GM12878 (cell line): Measurements from ENCODE around the gene SLIRP. TPM values are rescaled to one million over a fixed set of nuclear protein-coding genes. Genes with fewer than 3 reads are reported as not detected.

Experiments
- ATAC-seq: fragments of 200-7000 bp; cut with Tn5 transposase; 3 replicates; pipeline ENCODE4 v1.9.1; 2020; ENCODE audit warnings: mild to moderate bottlenecking, moderate library complexity
- BruUV-seq: library from RNA; stranded (reverse); fragments of 400-500 nt; replicated peaks from 2 replicates; lab custom pipeline; 2021; lab: Mats Ljungman, UMichigan
- CTCF ChIA-PET: fragments of 300-600 bp; sonication (Branson Sonifier 250); formaldehyde crosslinking; extraction: SDS; loops from one replicate; lab custom pipeline; 2021; ENCODE audit warnings: inconsistent platforms; lab: Yijun Ruan, JAX
- POLR2A ChIA-PET: fragments of 350-600 bp; formaldehyde crosslinking; extraction: SDS; loops from one replicate; lab custom pipeline; 2021; ENCODE audit warnings: inconsistent platforms; lab: Charles Lee
- RAD21 ChIA-PET: fragments of 300-600 bp; sonication (Branson Sonifier 250); formaldehyde crosslinking; loops from one replicate; lab custom pipeline; 2023; ENCODE audit warnings: antibody characterized with exemption; ENCODE audit not compliant: unreplicated experiment; lab: Charles Lee
- SMC1A ChIA-PET: fragments of 300-600 bp; sonication (Branson Sonifier 250); formaldehyde crosslinking; loops from one replicate; lab custom pipeline; 2023; ENCODE audit not compliant: unreplicated experiment, uncharacterized antibody; lab: Charles Lee
- DNase-seq: peaks from one replicate; pipeline ENCODE4 v3.0.0-alpha.2; 2011; ENCODE audit warnings: low read depth, low spot score
- FAIRE-seq: peaks from 3 replicates; lab custom pipeline; 2011; peaks lifted over from hg19 to GRCh38; lab: Jason Lieb, UNC
- H2AFZ ChIP-seq: 2 replicates; pipeline ENCODE4 v1.6.0; 2011; ENCODE audit warnings: low read depth, low read length, control low read depth; ENCODE audit not compliant: control insufficient read depth
- H3K27ac ChIP-seq: 2 replicates; pipeline ENCODE4 v1.5.1; 2011; ENCODE audit warnings: control low read depth; ENCODE audit not compliant: control insufficient read depth, insufficient read depth
- H3K27me3 ChIP-seq, 2 experiments: replicated peaks in 1 of 2; 2 replicates each; pipeline versions ENCODE4 v1.6.0 to v1.6.1; 2011; ENCODE audit warnings: low read length in 1 of 2; ENCODE audit not compliant: control insufficient read depth in 2 of 2, insufficient read depth in 2 of 2
- H3K36me3 ChIP-seq, 2 experiments: 2 replicates each; pipeline ENCODE4 v1.5.1; 2011; ENCODE audit warnings: low read length in 1 of 2; ENCODE audit not compliant: control insufficient read depth in 2 of 2, insufficient read depth in 2 of 2
- H3K4me1 ChIP-seq: 2 replicates; pipeline ENCODE4 v1.6.1; 2011; ENCODE audit warnings: mild to moderate bottlenecking, low read length, moderate library complexity, mixed read lengths; ENCODE audit not compliant: control insufficient read depth, insufficient read depth
- H3K4me2 ChIP-seq: 2 replicates; pipeline ENCODE4 v1.6.0; 2011; ENCODE audit warnings: control low read depth; ENCODE audit not compliant: control insufficient read depth, insufficient read depth
- H3K4me3 ChIP-seq: fragments of 200-600 bp; sonication (generic); 2 replicates; pipeline ENCODE4 v1.5.1; 2016
- H3K79me2 ChIP-seq: 2 replicates; pipeline ENCODE4 v1.6.0; 2011; ENCODE audit warnings: low read length; ENCODE audit not compliant: control insufficient read depth, insufficient read depth
- H3K9ac ChIP-seq: 2 replicates; pipeline ENCODE4 v1.8.0; 2011; ENCODE audit warnings: low read length, control low read depth, mixed read lengths; ENCODE audit not compliant: control insufficient read depth, insufficient read depth
- H3K9me3 ChIP-seq: replicated peaks from 3 replicates; pipeline ENCODE4 v1.5.1; 2011; ENCODE audit warnings: mild to moderate bottlenecking, low read length; ENCODE audit not compliant: control insufficient read depth, insufficient read depth
- H4K20me1 ChIP-seq: 2 replicates; pipeline ENCODE4 v1.6.0; 2011; ENCODE audit not compliant: control insufficient read depth, insufficient read depth
- BHLHE40 ChIP-seq, 2 experiments: fragments of 450-650 bp in 1 of 2; IDR thresholded peaks; 2 replicates each; pipeline ENCODE4 v1.6.1; 2011 to 2017; ENCODE audit warnings: low read depth in 2 of 2, borderline replicate concordance in 1 of 2, improper control_type of control experiment in 1 of 2, low read length in 1 of 2, mild to moderate bottlenecking in 1 of 2
- CBFB ChIP-seq: IDR thresholded peaks from 2 replicates; pipeline ENCODE4 v1.6.1; 2016; ENCODE audit warnings: antibody characterized with exemption, low read depth
- EED ChIP-seq: sonication (generic); IDR thresholded peaks from 2 replicates; pipeline ENCODE4 v1.6.1; 2016; ENCODE audit warnings: antibody characterized with exemption, low read depth
- ESRRA ChIP-seq: IDR thresholded peaks from 2 replicates; pipeline ENCODE4 v1.6.1; 2012; ENCODE audit warnings: mild to moderate bottlenecking, low read length, improper control_type of control experiment
- FOS ChIP-seq: IDR thresholded peaks from 3 replicates; pipeline ENCODE4 v1.6.1; 2011; ENCODE audit warnings: borderline replicate concordance; ENCODE audit not compliant: insufficient read length; ENCODE audit errors: extremely low read depth
- GATAD2B ChIP-seq: fragments of 450-650 bp; conservative IDR thresholded peaks from 2 replicates; pipeline ENCODE4 v1.6.1; 2017; ENCODE audit warnings: low read depth, mild to moderate bottlenecking, moderate library complexity
- JUND ChIP-seq: IDR thresholded peaks from 2 replicates; pipeline ENCODE4 v1.6.1; 2012; ENCODE audit warnings: low read depth, mild to moderate bottlenecking, low read length, improper control_type of control experiment, moderate library complexity
- KAT2A ChIP-seq: conservative IDR thresholded peaks from 2 replicates; pipeline ENCODE4 v1.6.1; 2011; ENCODE audit warnings: low read depth, low read length; ENCODE audit not compliant: control insufficient read depth
- NFXL1 ChIP-seq: fragments of 450-650 bp; IDR thresholded peaks from 2 replicates; pipeline ENCODE4 v1.6.1; 2017; ENCODE audit warnings: antibody characterized with exemption, mild to moderate bottlenecking, borderline replicate concordance
- PAX8 ChIP-seq: fragments of 450-650 bp; IDR thresholded peaks from 2 replicates; pipeline ENCODE4 v1.6.1; 2017; ENCODE audit warnings: mild to moderate bottlenecking, moderate library complexity
- SIX5 ChIP-seq: IDR thresholded peaks from 2 replicates; pipeline ENCODE4 v1.6.1; 2011; ENCODE audit warnings: mild to moderate bottlenecking, low read depth, low read length, moderate library complexity; ENCODE audit not compliant: severe bottlenecking
- SREBF2 ChIP-seq: IDR thresholded peaks from 2 replicates; pipeline ENCODE4 v1.6.1; 2012; ENCODE audit warnings: mild to moderate bottlenecking, low read length
- ZNF687 ChIP-seq: fragments of 450-650 bp; IDR thresholded peaks from 2 replicates; pipeline ENCODE4 v1.6.1; 2017; ENCODE audit warnings: mild to moderate bottlenecking, moderate library complexity
- WGBS: methylation state at CpG from one replicate; pipeline ENCODE4 v1.1.6; 2016; ENCODE audit warnings: low lambda C conversion rate; ENCODE audit not compliant: insufficient replicate concordance, insufficient coverage; ENCODE audit errors: missing lambda C conversion rate; 5-methylcytosine and 5-hydroxymethylcytosine counted together
- in situ Hi-C: fragments of 300-500 bp; cut with MboI; formaldehyde crosslinking; loops from 9 replicates; pipeline ENCODE4 v1.14.3; 2018; ENCODE audit warnings: mixed read lengths
- intact Hi-C: fragments of 100-400 bp; cut with micrococcal nuclease; formaldehyde crosslinking; loops from one replicate; pipeline ENCODE4 v1.14.2; 2022; ENCODE audit not compliant: unreplicated experiment
- polyA plus RNA-seq, 11 experiments: library from polyadenylated mRNA; depleted of rRNA in 4 of 11; unstranded in 6 of 11; stranded (reverse) in 5 of 11; fragments of >200 nt; fragmentation: Nextera tagmentation in 4 of 11; fragmentation: Illumina TruSeq in 1 of 11; extraction: Ambion mirVana in 4 of 11; extraction: Trizol in 1 of 11; gene quantifications; 1 replicate in 1 of 11; 2 replicates in 10 of 11; pipeline versions ENCODE4 v1.2.1 to v1.2.3, GENCODE V29; 2011 to 2016; ENCODE audit warnings: inconsistent platforms in 2 of 11, missing spikeins in 2 of 11, low read depth in 1 of 11
- total RNA-seq, 4 experiments: library from RNA; depleted of rRNA in 3 of 4; stranded (reverse); fragments of >200 nt in 3 of 4; fragmentation: Illumina TruSeq in 1 of 4; extraction: Trizol in 1 of 4; gene quantifications; 2 replicates each; pipeline versions ENCODE4 v1.2.1 to v1.2.3, GENCODE V29; 2013 to 2021

The SLIRP gene
- total and polyA plus RNA-seq, 10 of the 15 experiments (the other 5 are each of a cell fraction or from before 2014, with no cell fraction given): 196 to 1,510 (median 596) TPM

GRCh38 chr14:77722301-77722700, 14.4 kb downstream of the SLIRP start:
- Histone ChIP-seq H3K36me3 (peaks cover 7 to 37% of the 10 kb centered on the region in 2 experiments), H3K9ac (no peak overlapping the region)
- 100% methylated on average over 3 of the region's 3 CpGs for WGBS
- DNase-seq: no peak
- TF ChIP-seq EED (no peak), ESRRA (no peak), KAT2A (no peak), PAX8 (no peak), CBFB (no peak), NFXL1 (no peak), GATAD2B (no peak), SREBF2 (no peak)
- TF ChIP-seq, all 136 proteins: peak for 0
- in situ Hi-C loops: no loop called here
- Histone ChIP-seq H3K4me1 (no peaks in the 10 kb centered on the region), H3K79me2 (no peaks in the 10 kb centered on the region), H4K20me1 (no peaks in the 10 kb centered on the region), H3K27me3 (no peaks in the 10 kb centered on the region), H3K4me3 (no peak overlapping the region), H2AFZ (no peak overlapping the region), H3K9me3 (no peaks in the 10 kb centered on the region), H3K27ac (no peak overlapping the region), H3K4me2 (no peak overlapping the region)
- no TSS peak for BruUV-seq
- intact Hi-C loops: no loop called here
- POLR2A ChIA-PET: no interaction called here
- no peak for FAIRE-seq
- no peak for ATAC-seq
- RAD21 ChIA-PET: no interaction called here
- CTCF ChIA-PET: no interaction called here
- SMC1A ChIA-PET: interaction anchor here (1.1 kb wide), 1 partner anchor 36 kb away, joined by 6 read pairs; no protein-coding TSS in a partner anchor

GRCh38 chr14:77730976-77731497, 23.1 kb downstream of the SLIRP start:
- ChIA-PET POLR2A (no interaction called here), CTCF (no interaction called here), RAD21 (no interaction called here), SMC1A (interaction anchor here (1.5 to 2.0 kb wide), 2 partner anchors 21 to 30 kb away, joined by 3 to 5 read pairs; partner anchors contain the start of gene SNW1)
- H3K4me1 ChIP-seq: no peaks in the 10 kb centered on the region
- no peak overlapping the region for H3K27ac ChIP-seq
- H3K9ac ChIP-seq: no peak overlapping the region
- no TSS peak for BruUV-seq
- in situ Hi-C loops (no loop called here), intact Hi-C loops (no loop called here)
- no peaks in the 10 kb centered on the region for H3K79me2 ChIP-seq
- H3K4me3 ChIP-seq: no peak overlapping the region
- WGBS: 94% methylated on average over 3 of the region's 3 CpGs
- H3K27me3 ChIP-seq: no peaks in the 10 kb centered on the region
- no peak overlapping the region for H3K4me2 ChIP-seq
- DNase-seq (no peak), ATAC-seq (no peak), FAIRE-seq (no peak)
- H2AFZ ChIP-seq: no peak overlapping the region
- H4K20me1 ChIP-seq: no peaks in the 10 kb centered on the region
- peaks cover 5 to 37% of the 10 kb centered on the region in 2 experiments for H3K36me3 ChIP-seq
- no peaks in the 10 kb centered on the region for H3K9me3 ChIP-seq
- TF ChIP-seq BHLHE40 (IDR thresholded peaks at IDR 0.05; ENCODE audit: borderline replicate concordance in 1 of 2, low read depth in 2 of 2, low read length in 1 of 2) (no peak), FOS (no peak), JUND (no peak), ZNF687 (no peak), SIX5 (no peak)
